IMR-90 (cell line): ENCODE data around the gene SRC. TPM values are rescaled to one million over a fixed set of nuclear protein-coding genes. Genes with fewer than 3 reads are reported as not detected.

Experiments used
- ATAC-seq: fragments of 200-7000 bp; cut with Tn5 transposase; 2 replicates; pipeline ENCODE4 v1.9.1; 2020; ENCODE audit warnings: low read depth, mild to moderate bottlenecking, moderate library complexity
- BruUV-seq: library from RNA; stranded (reverse); fragments of 400-500 nt; replicated peaks from 2 replicates; lab custom pipeline; 2021; lab: Mats Ljungman, UMichigan
- CTCF ChIA-PET: fragments of 300-600 bp; formaldehyde crosslinking; extraction: SDS; loops from one replicate; lab custom pipeline; 2021; ENCODE audit warnings: antibody characterized with exemption; lab: Yijun Ruan, JAX
- POLR2A ChIA-PET: fragments of 300-600 bp; sonication (Branson Sonifier 250); formaldehyde crosslinking; loops from one replicate; lab custom pipeline; 2022; ENCODE audit warnings: antibody characterized with exemption; ENCODE audit not compliant: unreplicated experiment; lab: Charles Lee
- DNase-seq: peaks from one replicate; pipeline ENCODE4 v3.0.0; 2013
- H2AFZ ChIP-seq: replicated peaks from 2 replicates; pipeline ENCODE3; 2013; ENCODE audit warnings: low read length, mild to moderate bottlenecking; ENCODE audit not compliant: poor library complexity
- H2AK5ac ChIP-seq: 2 replicates; pipeline ENCODE4 v1.6.1; 2013; ENCODE audit warnings: low read depth, low read length, inconsistent platforms
- H2AK9ac ChIP-seq: replicated peaks from 2 replicates; pipeline ENCODE3; 2013; ENCODE audit warnings: mild to moderate bottlenecking, low read depth, low read length, moderate library complexity; ENCODE audit not compliant: poor library complexity
- H2BK120ac ChIP-seq: 2 replicates; pipeline ENCODE4 v1.6.1; 2013; ENCODE audit warnings: low read depth, low read length, inconsistent platforms
- H2BK15ac ChIP-seq: 3 replicates; pipeline ENCODE4 v1.6.1; 2013; ENCODE audit warnings: low read depth, low read length, inconsistent platforms
- H2BK20ac ChIP-seq: 2 replicates; pipeline ENCODE4 v1.6.1; 2013; ENCODE audit warnings: low read depth, mild to moderate bottlenecking, inconsistent platforms, low read length, moderate library complexity
- H2BK5ac ChIP-seq: 2 replicates; pipeline ENCODE4 v1.6.1; 2013; ENCODE audit warnings: mild to moderate bottlenecking, low read depth, low read length, inconsistent platforms; ENCODE audit not compliant: poor library complexity, severe bottlenecking
- H3K14ac ChIP-seq: replicated peaks from 2 replicates; pipeline ENCODE4 v1.6.1; 2013; ENCODE audit warnings: low read depth, low read length, inconsistent platforms
- H3K18ac ChIP-seq: 2 replicates; pipeline ENCODE4 v1.6.1; 2013; ENCODE audit warnings: low read depth, low read length, control low read depth
- H3K23ac ChIP-seq: 2 replicates; pipeline ENCODE4 v1.6.1; 2013; ENCODE audit warnings: low read depth, low read length, inconsistent platforms
- H3K27ac ChIP-seq: 2 replicates; pipeline ENCODE4 v1.5.1; 2013; ENCODE audit warnings: mild to moderate bottlenecking, control low read depth, low read length; ENCODE audit not compliant: insufficient read depth
- H3K27me3 ChIP-seq: 2 replicates; pipeline ENCODE4 v1.6.1; 2013; ENCODE audit warnings: low read length; ENCODE audit not compliant: control insufficient read depth, insufficient read depth
- H3K36me3 ChIP-seq: 2 replicates; pipeline ENCODE4 v1.6.1; 2013; ENCODE audit warnings: low read length, mixed read lengths; ENCODE audit not compliant: control insufficient read depth, insufficient read depth
- H3K4ac ChIP-seq: 2 replicates; pipeline ENCODE4 v1.6.1; 2013; ENCODE audit warnings: low read depth, low read length, inconsistent platforms
- H3K4me1 ChIP-seq: 2 replicates; pipeline ENCODE4 v1.6.1; 2013; ENCODE audit warnings: low read length, mixed read lengths; ENCODE audit not compliant: control insufficient read depth, insufficient read depth
- H3K4me2 ChIP-seq: 2 replicates; pipeline ENCODE4 v1.6.1; 2013; ENCODE audit warnings: low read depth, mild to moderate bottlenecking, control low read depth, low read length, moderate library complexity
- H3K4me3 ChIP-seq: 2 replicates; pipeline ENCODE4 v1.5.1; 2013; ENCODE audit warnings: low read depth, mild to moderate bottlenecking, control low read depth, low read length, moderate library complexity; ENCODE audit not compliant: insufficient read depth
- H3K56ac ChIP-seq: 2 replicates; pipeline ENCODE4 v1.6.1; 2013; ENCODE audit warnings: low read length, inconsistent platforms; ENCODE audit not compliant: insufficient read depth; ENCODE audit errors: extremely low read depth
- H3K79me1 ChIP-seq, 2 experiments: 2 replicates each; pipeline ENCODE4 v1.6.1; 2013; ENCODE audit warnings: low read length in 2 of 2, inconsistent platforms in 1 of 2, low read depth in 1 of 2
- H3K9ac ChIP-seq: 2 replicates; pipeline ENCODE4 v1.6.1; 2013; ENCODE audit warnings: low read depth, low read length, control low read depth
- H3K9me1 ChIP-seq: 2 replicates; pipeline ENCODE4 v1.6.1; 2013; ENCODE audit warnings: low read length, inconsistent platforms; ENCODE audit not compliant: insufficient read depth
- H3K9me3 ChIP-seq: 2 replicates; pipeline ENCODE4 v1.6.1; 2013; ENCODE audit warnings: low read length; ENCODE audit not compliant: control insufficient read depth, insufficient read depth
- H4K20me1 ChIP-seq: 2 replicates; pipeline ENCODE4 v1.6.1; 2013; ENCODE audit warnings: low read length, inconsistent platforms; ENCODE audit not compliant: insufficient read depth
- H4K5ac ChIP-seq: 2 replicates; pipeline ENCODE4 v1.6.1; 2013; ENCODE audit warnings: mild to moderate bottlenecking, low read depth, low read length, control low read depth
- H4K8ac ChIP-seq, 2 experiments: 2 replicates each; pipeline ENCODE4 v1.6.1; 2013; ENCODE audit warnings: low read depth in 2 of 2, low read length in 2 of 2, control low read depth in 1 of 2, inconsistent platforms in 1 of 2
- H4K91ac ChIP-seq: 2 replicates; pipeline ENCODE4 v1.6.1; 2013; ENCODE audit warnings: low read depth, low read length, inconsistent platforms; ENCODE audit not compliant: insufficient read depth
- BHLHE40 ChIP-seq: fragments of 150-350 bp; IDR thresholded peaks from 2 replicates; pipeline ENCODE4 v1.6.1; 2016; ENCODE audit warnings: mild to moderate bottlenecking, low read depth, low read length
- CEBPB ChIP-seq: IDR thresholded peaks from 2 replicates; pipeline ENCODE4 v1.6.1; 2012; ENCODE audit warnings: low read depth, low read length, improper control_type of control experiment
- CHD1 ChIP-seq: IDR thresholded peaks from 2 replicates; pipeline ENCODE4 v1.6.1; 2012; ENCODE audit warnings: low read depth, low read length, improper control_type of control experiment
- CTCF ChIP-seq: conservative IDR thresholded peaks from 2 replicates; pipeline ENCODE4 v1.5.1; 2012; ENCODE audit warnings: mild to moderate bottlenecking, low read depth, low read length, improper control_type of control experiment
- ELK1 ChIP-seq: fragments of 150-350 bp; IDR thresholded peaks from 2 replicates; pipeline ENCODE4 v1.6.1; 2016; ENCODE audit warnings: low read depth, mild to moderate bottlenecking, low read length, moderate library complexity, borderline replicate concordance
- FOS ChIP-seq: fragments of 150-350 bp; IDR thresholded peaks from 2 replicates; pipeline ENCODE4 v1.6.1; 2016; ENCODE audit warnings: low read depth, low read length
- MAFK ChIP-seq: IDR thresholded peaks from 2 replicates; pipeline ENCODE4 v1.6.1; 2012; ENCODE audit warnings: low read depth, low read length, improper control_type of control experiment
- MAZ ChIP-seq: IDR thresholded peaks from 2 replicates; pipeline ENCODE4 v1.6.1; 2012; ENCODE audit warnings: low read depth, mild to moderate bottlenecking, low read length, improper control_type of control experiment, moderate library complexity, borderline replicate concordance
- MXI1 ChIP-seq: IDR thresholded peaks from 2 replicates; pipeline ENCODE4 v1.6.1; 2012; ENCODE audit warnings: low read depth, mild to moderate bottlenecking, low read length, moderate library complexity, borderline replicate concordance
- NFE2L2 ChIP-seq: fragments of 150-350 bp; IDR thresholded peaks from 2 replicates; pipeline ENCODE4 v1.6.1; 2016; ENCODE audit warnings: low read depth, mild to moderate bottlenecking, low read length
- POLR2A ChIP-seq: IDR thresholded peaks from 2 replicates; pipeline ENCODE4 v1.6.1; 2012; ENCODE audit warnings: mild to moderate bottlenecking, low read depth, low read length
- RAD21 ChIP-seq: IDR thresholded peaks from 2 replicates; pipeline ENCODE4 v1.6.1; 2012; ENCODE audit warnings: low read length, improper control_type of control experiment
- RCOR1 ChIP-seq: IDR thresholded peaks from 2 replicates; pipeline ENCODE4 v1.6.1; 2012; ENCODE audit warnings: mild to moderate bottlenecking, low read length, improper control_type of control experiment; ENCODE audit not compliant: insufficient replicate concordance
- RFX5 ChIP-seq: IDR thresholded peaks from 2 replicates; pipeline ENCODE4 v1.8.0; 2012; ENCODE audit warnings: low read depth, mild to moderate bottlenecking, low read length, moderate library complexity
- SMC3 ChIP-seq: fragments of 150-350 bp; IDR thresholded peaks from 2 replicates; pipeline ENCODE4 v1.6.1; 2016; ENCODE audit warnings: low read depth, mild to moderate bottlenecking, antibody characterized with exemption, low read length, moderate library complexity
- USF2 ChIP-seq: fragments of 150-350 bp; IDR thresholded peaks from 2 replicates; pipeline ENCODE4 v1.6.1; 2017; ENCODE audit warnings: mild to moderate bottlenecking, antibody characterized with exemption, low read length, low read depth
- WGBS, 2 experiments: methylation state at CpG; one replicate each; pipeline versions ENCODE4 v1.1.5 to v1.1.7; 2013; ENCODE audit warnings: missing lambda C conversion rate in 2 of 2; ENCODE audit not compliant: insufficient read length in 1 of 2; ENCODE audit errors: extremely low coverage in 2 of 2; 5-methylcytosine and 5-hydroxymethylcytosine counted together
- dilution Hi-C: fragments of 300-500 bp; cut with HindIII; formaldehyde crosslinking; loops from one replicate; pipeline ENCODE4 v1.14.3; 2018; ENCODE audit warnings: low sequenced_read_pairs; ENCODE audit not compliant: unreplicated experiment
- in situ Hi-C: fragments of 300-500 bp; cut with MboI; formaldehyde crosslinking; loops from 3 replicates; pipeline ENCODE4 v1.14.3; 2019; ENCODE audit warnings: low sequenced_read_pairs, inconsistent platforms, mixed read lengths
- intact Hi-C: fragments of 100-400 bp; cut with micrococcal nuclease; formaldehyde crosslinking; loops from 2 replicates; pipeline ENCODE4 v1.10.0; 2022
- polyA plus RNA-seq, 3 experiments: library from polyadenylated mRNA; depleted of rRNA; stranded (reverse); fragments of >200 nt; gene quantifications; 2 replicates each; pipeline ENCODE4 v1.2.3, GENCODE V29; 2012; ENCODE audit warnings: low replicate concordance in 1 of 3
- total RNA-seq: library from RNA; depleted of rRNA; stranded (reverse); fragments of >200 nt; gene quantifications from 2 replicates; pipeline ENCODE4 v1.2.3, GENCODE V29; 2012

SRC gene
- total and polyA plus RNA-seq, 2 of the 4 experiments (the other 2 are of a cell fraction), result 7.0 to 24.2 TPM

GRCh38 chr20:37327748-37328147, 18.2 kb upstream of the SRC start:
- WGBS, 2 experiments, result 64% methylated on average over 7 of the region's 13 CpGs; no CpG with 5 or more reads in 1 of the 2 experiments
- H3K9ac ChIP-seq, result no peak overlapping the region
- ATAC-seq, result peak; percentile 50
- H3K18ac ChIP-seq, result 0 out of 2 replicates have a peak overlapping the region, but pooled peaks have one; percentile 6
- H3K9me1 ChIP-seq, result peaks cover 14% of the 10 kb centered on the region; the same call in 1 of the 2 replicates
- peak overlapping the region; percentile 67; the same call in 1 of the 2 replicates for H2AK5ac ChIP-seq
- peak overlapping the region; percentile 37 for H3K4ac ChIP-seq
- peak overlapping the region; percentile 43 for H4K5ac ChIP-seq
- H2AFZ ChIP-seq, result peak overlapping the region; percentile 80
- peaks cover 0 to 4% of the 10 kb centered on the region in 2 experiments; a peak in 1 of 4 replicates for H3K79me1 ChIP-seq
- H4K20me1 ChIP-seq, result no peaks in the 10 kb centered on the region
- in situ Hi-C loops, result no loop called here
- H4K8ac ChIP-seq, result peak overlapping the region; percentile 32 to 37; a peak in 2 of 4 replicates
- peak overlapping the region; percentile 61; the same call in 1 of the 3 replicates for H2BK15ac ChIP-seq
- peak overlapping the region; percentile 69; the same call in 1 of the 2 replicates for H2BK20ac ChIP-seq
- POLR2A ChIA-PET, result no interaction called here
- TF ChIP-seq USF2, result no peak
- no peak for TF ChIP-seq RAD21
- no peak for TF ChIP-seq CHD1
- TF ChIP-seq CTCF, result no peak
- no peak for TF ChIP-seq ELK1
- no peak for TF ChIP-seq RCOR1
- no peak for TF ChIP-seq POLR2A
- no peak for TF ChIP-seq BHLHE40
- TF ChIP-seq NFE2L2, result no peak
- no peak for TF ChIP-seq CEBPB
- no peak for TF ChIP-seq FOS
- TF ChIP-seq MAFK, result no peak
- TF ChIP-seq SMC3, result no peak
- TF ChIP-seq MAZ, result no peak
- TF ChIP-seq MXI1, result no peak
- no peak for TF ChIP-seq RFX5
- H3K14ac ChIP-seq, result 0 out of 2 replicates have a peak overlapping the region, but pooled peaks have one; percentile 61
- H3K27ac ChIP-seq, result peak overlapping the region; percentile 60; the same call in 1 of the 2 replicates
- BruUV-seq, result no TSS peak
- peak overlapping the region; percentile 59 for H2AK9ac ChIP-seq
- H4K91ac ChIP-seq, result peak overlapping the region; percentile 24
- no peak overlapping the region for H3K56ac ChIP-seq
- H2BK120ac ChIP-seq, result peak overlapping the region; percentile 65
- H3K36me3 ChIP-seq, result no peaks in the 10 kb centered on the region
- H3K4me2 ChIP-seq, result peak overlapping the region; percentile 37; the same call in 1 of the 2 replicates
- intact Hi-C loops, result no loop called here
- H3K9me3 ChIP-seq, result no peaks in the 10 kb centered on the region
- H2BK5ac ChIP-seq, result no peak overlapping the region
- H3K23ac ChIP-seq, result peak overlapping the region; percentile 8; the same call in 1 of the 2 replicates
- peak; percentile 80 for DNase-seq
- H3K4me1 ChIP-seq, result peaks cover 5% of the 10 kb centered on the region
- no peak overlapping the region for H3K4me3 ChIP-seq
- dilution Hi-C loops, result no loop called here
- no peaks in the 10 kb centered on the region for H3K27me3 ChIP-seq
- CTCF ChIA-PET, result no interaction called here
